SW480 (cell line): ENCODE results near the gene DPPA3.
"Not testable (repeated sequence)": the region's sequence is repeated elsewhere in the genome, so short reads cannot be mapped to it uniquely, and the experiment has no call there.

Experiments
- DNase-seq: peaks from one replicate; pipeline ENCODE4 v3.0.0-alpha.2; 2016; ENCODE audit warnings: low spot score

The DPPA3 gene

DNA sequence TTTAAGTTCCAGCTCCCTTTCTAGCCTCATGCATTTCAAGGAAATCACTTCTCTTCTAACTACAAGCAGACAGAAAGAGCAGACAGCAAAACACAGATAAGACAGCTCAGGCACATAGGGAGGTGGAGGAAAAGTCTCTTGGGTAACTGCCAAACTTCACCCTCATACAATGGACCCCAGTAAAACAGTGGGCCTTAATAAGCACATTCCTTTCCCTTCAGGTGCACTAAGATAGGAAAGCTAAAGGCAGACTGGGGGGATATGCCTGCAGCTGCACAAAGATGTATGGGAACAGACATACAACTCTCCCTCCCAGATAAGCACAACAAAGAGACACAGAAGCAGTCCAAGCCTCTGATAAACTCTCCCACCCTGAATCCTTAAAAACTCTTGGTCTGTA lies 19.8 kb downstream of the DPPA3 start:
- DNase-seq = not testable (repeated sequence)

DNA sequence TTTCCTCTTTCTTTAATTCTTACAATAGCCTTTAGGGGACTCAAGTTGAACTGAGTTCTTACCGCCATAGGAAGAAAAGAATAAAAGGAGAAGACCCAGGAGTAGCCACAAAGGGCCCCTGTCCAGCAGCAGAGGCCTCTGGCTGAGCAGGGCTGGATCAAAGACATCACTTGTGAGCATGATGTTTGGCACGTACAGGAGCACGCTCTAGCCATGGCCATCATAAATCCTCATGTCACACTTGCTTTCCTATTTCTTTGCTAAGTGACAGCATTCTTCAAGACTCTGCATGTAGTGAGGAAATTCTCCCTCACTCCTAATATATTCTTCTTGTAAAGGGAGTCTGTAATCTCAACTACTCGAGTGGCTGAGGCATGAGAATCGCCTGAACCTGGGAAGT lies 20.3 kb downstream of the DPPA3 start:
- no peak for DNase-seq

DNA sequence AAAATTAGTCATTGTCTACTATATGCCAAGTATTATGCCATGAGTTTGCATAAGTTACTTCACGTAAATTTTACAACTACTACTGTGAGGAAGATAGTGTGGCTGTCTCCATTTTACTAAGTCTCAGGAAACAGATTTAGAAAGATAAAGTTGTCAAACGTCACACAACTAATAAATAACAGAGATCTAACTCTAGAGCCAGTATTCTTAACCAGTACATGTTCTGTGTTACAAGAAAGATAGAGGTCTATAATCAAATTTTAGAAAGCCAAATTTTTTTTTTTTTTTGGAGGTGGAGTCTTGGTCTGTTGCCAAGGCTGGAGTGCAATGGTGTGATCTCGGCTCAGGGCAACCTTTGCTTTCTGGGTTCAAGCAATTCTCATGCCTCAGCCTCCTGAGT lies 21.8 kb downstream of the DPPA3 start:
- DNase-seq = no peak

DNA sequence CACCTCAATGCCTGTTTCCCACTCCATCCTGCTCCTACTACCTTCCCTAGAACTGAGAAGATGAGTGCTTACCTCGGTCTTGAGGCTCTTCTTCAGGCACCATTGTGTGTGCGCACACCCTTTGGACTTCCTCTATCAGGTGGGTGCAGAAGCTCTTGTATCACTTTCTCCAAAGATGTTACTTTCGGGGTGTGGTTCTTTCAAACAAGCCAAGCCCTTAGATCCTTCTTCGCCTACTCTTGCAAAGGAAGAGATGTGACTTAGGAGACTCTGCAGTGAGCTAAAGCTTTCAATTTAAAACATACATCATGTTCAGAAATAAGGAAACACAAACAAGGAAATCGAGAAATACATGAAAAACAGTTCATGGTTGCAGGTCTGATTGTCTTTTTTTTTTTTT lies 36.0 kb downstream of the DPPA3 start, which contains the start of gene CLEC4C:
CLEC4C (minus strand) TSS at position 130 of the 400 bp plus-strand sequence; CDS start at position 103, 27 bp downstream.
- DNase-seq = no peak

DNA sequence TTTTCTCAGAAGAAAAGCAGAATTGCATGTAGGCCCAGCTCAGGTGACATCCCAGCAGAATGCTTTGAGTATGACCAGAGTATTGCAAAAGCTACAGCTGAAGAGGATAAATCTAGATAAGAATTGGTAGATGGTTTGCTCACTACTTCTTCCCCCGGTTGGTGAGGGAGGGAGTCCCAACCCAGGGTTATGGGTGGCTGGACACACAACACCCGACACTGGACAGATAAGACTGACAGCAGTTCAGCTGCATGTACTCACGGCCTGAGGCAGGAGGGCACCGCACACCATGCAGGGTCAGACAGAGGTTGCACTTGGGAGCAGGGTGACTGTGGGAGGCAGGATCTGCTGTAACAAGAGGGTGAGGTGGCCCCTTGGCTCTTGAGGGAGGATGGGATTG lies 37.6 kb downstream of the DPPA3 start:
- no peak for DNase-seq

DNA sequence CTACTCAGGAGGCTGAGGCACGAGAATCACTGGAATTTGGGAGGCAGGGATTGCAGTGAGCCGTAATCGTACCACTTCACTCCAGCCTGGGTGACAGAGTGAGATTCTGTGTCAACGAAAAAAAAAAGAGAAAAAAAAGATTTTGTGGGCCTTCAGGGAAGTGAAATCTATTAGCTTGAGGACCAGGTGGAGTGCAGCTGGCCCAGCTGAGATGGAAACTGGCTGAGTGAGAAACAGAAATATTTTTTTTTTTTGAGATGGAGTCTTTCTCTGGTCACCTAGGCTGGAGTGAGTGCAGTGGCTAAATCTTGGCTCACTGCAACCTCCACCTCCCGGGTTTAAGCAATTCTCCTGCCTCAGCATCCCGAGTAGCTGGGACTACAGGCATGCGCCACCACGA lies 38.2 kb downstream of the DPPA3 start:
- no peak for DNase-seq

DNA sequence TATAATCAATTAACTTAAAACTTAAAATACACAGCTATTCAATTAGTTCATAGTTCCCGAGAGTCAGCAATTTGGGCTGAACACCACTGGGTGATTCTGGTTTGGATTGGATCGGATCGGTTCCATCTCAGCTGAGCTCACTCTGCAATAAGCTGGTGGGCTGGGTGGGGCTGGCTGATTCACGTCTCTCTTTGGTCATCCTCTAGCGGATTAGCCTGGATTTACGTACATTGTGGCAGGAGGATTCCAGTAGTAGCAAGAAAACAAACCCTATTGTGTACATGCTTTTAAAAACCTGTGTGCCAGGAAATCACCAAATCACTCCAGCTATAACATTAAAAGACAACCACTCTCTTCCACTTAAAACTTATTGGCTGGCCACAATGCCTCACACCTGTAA lies 39.1 kb downstream of the DPPA3 start:
- no peak for DNase-seq

DNA sequence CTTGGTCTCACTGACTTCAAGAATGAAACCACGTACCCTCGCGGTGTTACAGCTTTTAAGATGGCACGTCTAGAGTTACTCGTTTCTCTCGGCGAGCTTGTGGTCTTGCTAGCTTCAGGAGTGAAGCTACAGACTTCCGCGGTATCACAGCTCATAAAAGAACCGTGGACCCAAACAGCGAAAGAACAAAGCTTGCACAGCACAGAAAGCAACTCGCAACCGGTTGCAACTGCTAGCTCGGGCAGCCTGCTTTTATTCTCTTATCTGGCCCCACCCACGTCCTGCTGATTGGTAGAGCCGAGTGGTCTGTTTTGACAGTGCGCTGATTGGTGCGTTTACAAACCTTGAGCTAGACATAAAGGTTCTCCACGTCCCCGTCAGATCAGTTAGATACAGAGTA lies 40.2 kb downstream of the DPPA3 start:
- no peak for DNase-seq

DNA sequence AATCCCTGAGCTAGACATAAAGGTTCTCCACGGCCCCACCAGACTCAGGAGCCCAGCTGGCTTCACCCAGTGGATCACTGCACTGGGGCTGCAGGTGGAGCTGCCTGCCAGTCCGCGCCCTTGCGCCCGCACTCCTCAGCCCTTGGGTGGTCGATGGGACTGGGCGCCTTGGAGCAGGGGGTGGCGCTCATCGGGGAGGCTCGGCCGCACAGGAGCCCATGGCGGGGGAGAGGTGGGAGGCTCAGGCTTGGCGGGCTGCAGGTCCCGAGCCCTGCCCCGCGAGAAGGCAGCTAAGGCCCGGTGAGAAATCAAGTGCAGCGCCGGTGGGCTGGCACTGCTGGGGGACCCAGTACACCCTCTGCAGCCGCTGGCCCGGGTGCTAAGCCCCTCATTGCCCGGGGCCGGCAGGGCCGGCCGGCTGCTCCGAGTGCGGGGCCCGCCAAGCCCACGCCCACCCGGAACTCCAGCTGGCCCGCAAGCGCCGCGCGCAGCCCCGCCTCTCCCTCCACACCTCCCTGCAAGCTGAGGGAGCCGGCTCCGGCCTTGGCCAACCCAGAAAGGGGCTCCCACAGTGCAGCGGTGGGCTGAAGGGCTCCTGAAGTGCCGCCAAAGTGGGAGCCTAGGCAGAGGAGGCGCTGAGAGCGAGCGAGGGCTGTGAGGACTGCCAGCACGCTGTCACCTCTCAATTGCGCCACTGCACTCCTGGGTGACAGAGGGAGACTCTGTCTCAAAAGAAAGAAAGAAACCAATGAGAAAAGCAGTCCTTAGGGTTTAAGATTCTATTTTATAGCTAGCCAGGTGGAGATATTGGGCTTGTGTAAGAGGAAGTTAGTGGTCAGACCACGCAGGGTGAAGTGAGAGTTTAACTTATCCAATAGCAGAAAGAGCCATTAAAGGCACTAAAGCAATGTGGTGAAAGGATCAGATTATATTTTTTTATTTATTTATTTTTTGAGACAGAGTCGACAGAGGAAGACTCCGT lies 41.0 kb downstream of the DPPA3 start:
- DNase-seq = not testable (repeated sequence)

DNA sequence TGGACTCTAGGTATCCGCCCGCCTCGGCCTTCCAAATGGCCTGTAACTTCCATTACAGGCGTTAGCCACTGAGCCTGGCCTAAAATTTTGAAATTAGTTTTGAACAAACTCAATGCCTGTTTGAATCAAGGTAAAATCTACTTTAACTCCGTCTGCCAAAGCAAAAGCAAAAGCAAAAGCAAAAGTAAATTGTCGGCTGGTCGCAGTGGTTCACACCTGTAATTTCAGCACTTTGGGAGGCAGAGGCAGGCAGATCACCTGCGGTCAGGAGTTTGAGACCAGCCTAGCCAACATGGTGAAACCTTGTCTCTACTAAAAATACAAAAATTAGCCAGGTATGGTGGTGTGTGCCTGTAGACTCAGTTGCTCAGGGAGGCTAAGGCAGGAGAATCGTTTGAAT lies 44.4 kb downstream of the DPPA3 start:
- DNase-seq = not testable (repeated sequence)

DNA sequence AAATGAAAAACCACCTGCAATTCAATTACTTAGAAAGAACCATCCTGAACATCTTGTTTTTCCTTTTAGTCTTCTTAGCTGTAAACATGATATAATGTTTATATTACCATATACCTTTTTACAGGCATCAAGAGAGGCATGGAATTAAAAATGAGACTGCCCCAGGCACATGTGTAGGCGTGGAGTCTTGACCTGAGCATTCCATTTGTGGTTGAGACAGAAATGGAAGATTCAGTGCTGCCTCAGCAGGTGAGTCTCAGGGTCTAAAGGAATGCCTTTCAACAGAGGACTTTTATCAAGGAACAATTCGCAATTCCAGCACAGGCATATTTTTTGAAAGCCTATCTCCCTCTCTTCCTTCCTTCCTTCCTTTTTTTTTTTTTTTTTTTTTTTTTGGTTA lies 45.8 kb downstream of the DPPA3 start:
- peak; percentile 37 for DNase-seq

DNA sequence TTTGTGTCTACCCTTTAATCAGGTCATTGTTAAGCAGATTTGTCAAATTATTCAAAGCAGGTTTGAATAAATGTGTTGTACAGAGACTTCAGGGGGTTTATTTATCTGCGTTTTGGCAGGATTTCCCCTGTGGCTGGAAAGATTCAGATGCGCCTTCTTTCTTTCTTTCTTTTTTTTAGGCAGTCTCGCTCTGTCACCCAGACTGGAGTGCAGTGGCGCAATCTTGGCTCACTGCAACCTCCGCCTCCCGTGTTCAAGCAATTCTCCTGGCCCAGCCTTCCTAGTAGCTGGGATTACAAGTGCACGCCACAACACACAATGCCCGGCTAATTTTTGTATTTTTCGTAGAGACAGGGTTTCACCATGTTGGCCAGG lies 47.5 kb downstream of the DPPA3 start:
- no peak for DNase-seq
